ENCODE measurements around the gene ARHGAP40. TPM values are rescaled to one million over a fixed set of nuclear protein-coding genes. Genes with fewer than 3 reads are reported as not detected.
A peak's percentile ranks its signal among the peaks of the same experiment; 100 is the strongest.

Gene ARHGAP40
- total and polyA plus RNA-seq, 9 of the 15 experiments (the other 6 are each of a cell fraction or from before 2014, with no cell fraction given): not detected

DNA sequence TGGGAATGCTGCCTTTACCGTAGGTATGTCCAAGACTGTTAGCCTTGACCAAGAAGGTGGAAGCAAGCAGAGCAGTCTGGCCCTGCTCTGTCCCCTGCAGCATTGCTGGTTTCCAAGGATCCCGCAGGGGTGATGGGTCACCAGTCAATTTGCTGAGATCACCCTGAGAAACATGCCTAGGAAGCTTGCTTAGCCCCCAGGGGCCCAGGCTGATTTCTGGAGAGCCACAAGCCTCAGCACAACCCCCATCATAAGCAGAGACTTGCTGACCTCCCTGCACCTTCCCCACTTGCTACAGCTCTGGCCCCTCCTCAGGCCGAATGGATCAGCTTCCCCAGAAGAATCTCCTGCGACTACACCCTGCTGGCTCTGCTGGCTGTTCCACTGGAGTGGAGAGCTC lies 21.5 kb downstream of the ARHGAP40 start:
- intact Hi-C loops (cut with micrococcal nuclease): no loop called here
- peaks cover 35 to 45% of the 10 kb centered on the region in 2 experiments for H3K27me3 ChIP-seq (ENCODE audit: control insufficient read depth in 2 of 2, insufficient read depth in 2 of 2, low read length in 2 of 2)
- peaks cover 0 to 3% of the 10 kb centered on the region in 2 experiments; a peak in 2 of 5 replicates for H3K4me1 ChIP-seq (replicated peaks in 1 of 2; ENCODE audit: control insufficient read depth in 2 of 2, insufficient read depth in 2 of 2, low read length in 2 of 2)
- BruUV-seq (replicated peaks): no TSS peak
- in situ Hi-C loops (cut with MboI): no loop called here
- DNase-seq (ENCODE audit: extremely low read depth in 1 of 4, low spot score in 3 of 4) (no peak), ATAC-seq (no peak), FAIRE-seq (no peak)
- H3K9me1 ChIP-seq (ENCODE audit: control insufficient read depth, insufficient read depth, low read length): no peaks in the 10 kb centered on the region
- H4K20me1 ChIP-seq (replicated peaks; ENCODE audit: control insufficient read depth, insufficient read depth, low read length): no peaks in the 10 kb centered on the region
- H2AFZ ChIP-seq (ENCODE audit: low read depth, low read length): no peak overlapping the region
- CTCF ChIA-PET (ENCODE audit: low intra/inter-chr PET ratio): no interaction called here
- 0% methylated on average over 4 of the region's 4 CpGs for WGBS (ENCODE audit: insufficient coverage, low coverage, missing lambda C conversion rate)
- no peaks in the 10 kb centered on the region for H3K36me3 ChIP-seq (ENCODE audit: control insufficient read depth, insufficient read depth, low read length)
- H3K4me2 ChIP-seq (ENCODE audit: insufficient read depth, low read length): no peak overlapping the region
- H3K4me3 ChIP-seq: no peak overlapping the region
- POLR2A ChIA-PET: interaction anchor here (1.2 kb wide), 1 partner anchor 19 kb away, joined by 3 read pairs; no protein-coding TSS in a partner anchor
- TF ChIP-seq, protein P1, sequence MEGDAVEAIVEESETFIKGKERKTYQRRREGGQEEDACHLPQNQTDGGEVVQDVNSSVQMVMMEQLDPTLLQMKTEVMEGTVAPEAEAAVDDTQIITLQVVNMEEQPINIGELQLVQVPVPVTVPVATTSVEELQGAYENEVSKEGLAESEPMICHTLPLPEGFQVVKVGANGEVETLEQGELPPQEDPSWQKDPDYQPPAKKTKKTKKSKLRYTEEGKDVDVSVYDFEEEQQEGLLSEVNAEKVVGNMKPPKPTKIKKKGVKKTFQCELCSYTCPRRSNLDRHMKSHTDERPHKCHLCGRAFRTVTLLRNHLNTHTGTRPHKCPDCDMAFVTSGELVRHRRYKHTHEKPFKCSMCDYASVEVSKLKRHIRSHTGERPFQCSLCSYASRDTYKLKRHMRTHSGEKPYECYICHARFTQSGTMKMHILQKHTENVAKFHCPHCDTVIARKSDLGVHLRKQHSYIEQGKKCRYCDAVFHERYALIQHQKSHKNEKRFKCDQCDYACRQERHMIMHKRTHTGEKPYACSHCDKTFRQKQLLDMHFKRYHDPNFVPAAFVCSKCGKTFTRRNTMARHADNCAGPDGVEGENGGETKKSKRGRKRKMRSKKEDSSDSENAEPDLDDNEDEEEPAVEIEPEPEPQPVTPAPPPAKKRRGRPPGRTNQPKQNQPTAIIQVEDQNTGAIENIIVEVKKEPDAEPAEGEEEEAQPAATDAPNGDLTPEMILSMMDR (IDR thresholded peaks at IDR 0.05 in 2 of 3, conservative IDR thresholded peaks at IDR 0.05 in 1 of 3; ENCODE audit: insufficient read depth in 2 of 3, low read depth in 1 of 3, low read length in 3 of 3): no peak
- TF ChIP-seq NR2C2 (CRISPR knock-in tag; IDR thresholded peaks at IDR 0.05) (no peak), NR2C2 (tag; IDR thresholded peaks at IDR 0.05) (no peak), ARNT (IDR thresholded peaks at IDR 0.05) (no peak), KLF1 (tag; IDR thresholded peaks at IDR 0.05) (no peak), DIDO1 (tag; IDR thresholded peaks at IDR 0.05; ENCODE audit: low read depth) (no peak), SMARCA5 (IDR thresholded peaks at IDR 0.05) (no peak)
- TF ChIP-seq, protein P2, sequence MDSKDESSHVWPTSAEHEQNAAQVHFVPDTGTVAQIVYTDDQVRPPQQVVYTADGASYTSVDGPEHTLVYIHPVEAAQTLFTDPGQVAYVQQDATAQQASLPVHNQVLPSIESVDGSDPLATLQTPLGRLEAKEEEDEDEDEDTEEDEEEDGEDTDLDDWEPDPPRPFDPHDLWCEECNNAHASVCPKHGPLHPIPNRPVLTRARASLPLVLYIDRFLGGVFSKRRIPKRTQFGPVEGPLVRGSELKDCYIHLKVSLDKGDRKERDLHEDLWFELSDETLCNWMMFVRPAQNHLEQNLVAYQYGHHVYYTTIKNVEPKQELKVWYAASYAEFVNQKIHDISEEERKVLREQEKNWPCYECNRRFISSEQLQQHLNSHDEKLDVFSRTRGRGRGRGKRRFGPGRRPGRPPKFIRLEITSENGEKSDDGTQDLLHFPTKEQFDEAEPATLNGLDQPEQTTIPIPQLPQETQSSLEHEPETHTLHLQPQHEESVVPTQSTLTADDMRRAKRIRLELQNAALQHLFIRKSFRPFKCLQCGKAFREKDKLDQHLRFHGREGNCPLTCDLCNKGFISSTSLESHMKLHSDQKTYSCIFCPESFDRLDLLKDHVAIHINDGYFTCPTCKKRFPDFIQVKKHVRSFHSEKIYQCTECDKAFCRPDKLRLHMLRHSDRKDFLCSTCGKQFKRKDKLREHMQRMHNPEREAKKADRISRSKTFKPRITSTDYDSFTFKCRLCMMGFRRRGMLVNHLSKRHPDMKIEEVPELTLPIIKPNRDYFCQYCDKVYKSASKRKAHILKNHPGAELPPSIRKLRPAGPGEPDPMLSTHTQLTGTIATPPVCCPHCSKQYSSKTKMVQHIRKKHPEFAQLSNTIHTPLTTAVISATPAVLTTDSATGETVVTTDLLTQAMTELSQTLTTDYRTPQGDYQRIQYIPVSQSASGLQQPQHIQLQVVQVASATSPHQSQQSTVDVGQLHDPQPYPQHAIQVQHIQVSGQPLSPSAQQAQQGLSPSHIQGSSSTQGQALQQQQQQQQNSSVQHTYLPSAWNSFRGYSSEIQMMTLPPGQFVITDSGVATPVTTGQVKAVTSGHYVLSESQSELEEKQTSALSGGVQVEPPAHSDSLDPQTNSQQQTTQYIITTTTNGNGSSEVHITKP (IDR thresholded peaks at IDR 0.05; ENCODE audit: partially characterized antibody): peak; percentile 19
- TF ChIP-seq, protein P3, sequence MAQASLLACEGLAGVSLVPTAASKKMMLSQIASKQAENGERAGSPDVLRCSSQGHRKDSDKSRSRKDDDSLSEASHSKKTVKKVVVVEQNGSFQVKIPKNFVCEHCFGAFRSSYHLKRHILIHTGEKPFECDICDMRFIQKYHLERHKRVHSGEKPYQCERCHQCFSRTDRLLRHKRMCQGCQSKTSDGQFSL (CRISPR knock-in tag; IDR thresholded peaks at IDR 0.05): no peak
- TF ChIP-seq, protein P3 (tag; IDR thresholded peaks at IDR 0.05): no peak
- H3K79me2 ChIP-seq (ENCODE audit: control insufficient read depth, insufficient read depth, low read length): no peaks in the 10 kb centered on the region
- no peak overlapping the region for H3K27ac ChIP-seq (ENCODE audit: extremely low read depth, low read depth, low read length)
- H3K9ac ChIP-seq (ENCODE audit: insufficient read depth in 1 of 2, low read depth in 2 of 2, low read length in 2 of 2): no peak overlapping the region
- no peaks in the 10 kb centered on the region for H3K9me3 ChIP-seq (replicated peaks; ENCODE audit: control insufficient read depth, insufficient read depth, low read depth, low read length)

Measured in K562 (cell line).